Hindlimb muscle (tissue), 1 donor: ENCODE measurements around the gene TSPAN16. TPM values are rescaled to one million over a fixed set of nuclear protein-coding genes. Genes with fewer than 3 reads are reported as not detected.
A peak's percentile ranks its signal among the peaks of the same experiment; 100 is the strongest.
"Not testable (repeated sequence)": the region's sequence is repeated elsewhere in the genome, so short reads cannot be mapped to it uniquely, and the experiment has no call there.

Experiments used
- DNase-seq: peaks from one replicate; pipeline ENCODE4 v3.0.0-alpha.2; 2013
- polyA plus RNA-seq: library from polyadenylated mRNA; unstranded; fragments of 120-200 nt; gene quantifications from one replicate; pipeline ENCODE4 v1.2.1, GENCODE V29; 2013; ENCODE audit not compliant: insufficient read length

Gene TSPAN16
- polyA plus RNA-seq, 1 donor: not detected

GRCh38 chr19:11269408-11269807 lies 26.6 kb upstream of the TSPAN16 start:
- no peak for DNase-seq

- DNase-seq: no peak
Observed at GRCh38 chr19:11273296-11273695, 22.7 kb upstream of the TSPAN16 start.

- DNase-seq: no peak
Observed at GRCh38 chr19:11273989-11274388, 22.0 kb upstream of the TSPAN16 start.

GRCh38 chr19:11274533-11275086 lies 21.4 kb upstream of the TSPAN16 start:
- DNase-seq: no peak

- no peak for DNase-seq
Observed at GRCh38 chr19:11278670-11279069, 17.3 kb upstream of the TSPAN16 start.

- DNase-seq: no peak
Observed at GRCh38 chr19:11279505-11280236, 16.3 kb upstream of the TSPAN16 start.

GRCh38 chr19:11281356-11282049 lies 14.5 kb upstream of the TSPAN16 start:
- no peak for DNase-seq

GRCh38 chr19:11284515-11284914 lies 11.4 kb upstream of the TSPAN16 start:
- no peak for DNase-seq

GRCh38 chr19:11286312-11286974 lies 9.5 kb upstream of the TSPAN16 start:
- no peak for DNase-seq

GRCh38 chr19:11288349-11288748 lies 7.6 kb upstream of the TSPAN16 start:
- DNase-seq: no peak

GRCh38 chr19:11290256-11290655 lies 5.7 kb upstream of the TSPAN16 start:
- DNase-seq: no peak

- no peak for DNase-seq
Observed at GRCh38 chr19:11291415-11291814, 4.5 kb upstream of the TSPAN16 start.

GRCh38 chr19:11291991-11292390 lies 4.0 kb upstream of the TSPAN16 start:
- DNase-seq: no peak

GRCh38 chr19:11293433-11294389 lies 2.2 kb upstream of the TSPAN16 start:
- DNase-seq: peak; percentile 93

GRCh38 chr19:11295180-11295579 lies 780 bp upstream of the TSPAN16 start:
- DNase-seq: no peak

- no peak for DNase-seq
Observed at GRCh38 chr19:11296264-11296663, 304 bp downstream of the TSPAN16 start.

GRCh38 chr19:11299946-11300810 lies 4.2 kb downstream of the TSPAN16 start:
- no peak for DNase-seq

GRCh38 chr19:11300811-11301120 lies 4.8 kb downstream of the TSPAN16 start:
- DNase-seq: no peak

- DNase-seq: no peak
Observed at GRCh38 chr19:11304936-11305335, 9.0 kb downstream of the TSPAN16 start.

GRCh38 chr19:11306337-11306736 lies 10.4 kb downstream of the TSPAN16 start:
- no peak for DNase-seq

- not testable (repeated sequence) for DNase-seq
Observed at GRCh38 chr19:11320278-11320995, 24.5 kb downstream of the TSPAN16 start.
